ENCODE measurements around the gene ZNF626.
A peak's percentile ranks its signal among the peaks of the same experiment; 100 is the strongest.
"Not testable (repeated sequence)": the region's sequence is repeated elsewhere in the genome, so short reads cannot be mapped to it uniquely, and the experiment has no call there.

The ZNF626 gene

GRCh38 chr19:20616071-20616470 lies 45.3 kb downstream of the ZNF626 start:
- Histone ChIP-seq H3K79me2 (ENCODE audit: insufficient read depth, low read length) (no peaks in the 10 kb centered on the region), H3K9me2 (replicated peaks; ENCODE audit: low read depth, low read length) (no peaks in the 10 kb centered on the region), H3K9ac (ENCODE audit: low read depth, low read length, poor library complexity, severe bottlenecking) (no peak overlapping the region), H3F3A (ENCODE audit: low read depth) (no peaks in the 10 kb centered on the region), H3K9me3 (ENCODE audit: insufficient read depth, low read depth, low read length) (no peaks in the 10 kb centered on the region), H2AFZ (ENCODE audit: low read length) (no peak overlapping the region), H3K4me3 (ENCODE audit: low read length, poor library complexity, severe bottlenecking) (no peak overlapping the region), H3K4me2 (ENCODE audit: low read depth, low read length, poor library complexity, severe bottlenecking) (no peak overlapping the region), H3K4me1 (ENCODE audit: insufficient read depth, low read length, poor library complexity, severe bottlenecking) (peaks cover 4% of the 10 kb centered on the region), H3K27me3 (ENCODE audit: insufficient read depth, low read length, poor library complexity, severe bottlenecking) (no peaks in the 10 kb centered on the region), H4K20me1 (ENCODE audit: insufficient read depth, low read length, poor library complexity, severe bottlenecking) (no peaks in the 10 kb centered on the region), H3K36me3 (ENCODE audit: insufficient read depth, low read length) (no peaks in the 10 kb centered on the region)
- TF ChIP-seq CTCF (conservative IDR thresholded peaks at IDR 0.05; ENCODE audit: low read length) (no peak), EZH2phosphoT487 (IDR thresholded peaks at IDR 0.05; ENCODE audit: borderline replicate concordance) (no peak)

- H3K36me3 ChIP-seq (ENCODE audit: insufficient read depth, low read length); H2AFZ ChIP-seq (ENCODE audit: low read length); H3K9me3 ChIP-seq (ENCODE audit: insufficient read depth, low read depth, low read length); H3K79me2 ChIP-seq (ENCODE audit: insufficient read depth, low read length); H3K4me2 ChIP-seq (ENCODE audit: low read depth, low read length, poor library complexity, severe bottlenecking); H3F3A ChIP-seq (ENCODE audit: low read depth); H3K4me1 ChIP-seq (ENCODE audit: insufficient read depth, low read length, poor library complexity, severe bottlenecking); H4K20me1 ChIP-seq (ENCODE audit: insufficient read depth, low read length, poor library complexity, severe bottlenecking); H3K9me2 ChIP-seq (replicated peaks; ENCODE audit: low read depth, low read length); H3K27me3 ChIP-seq (ENCODE audit: insufficient read depth, low read length, poor library complexity, severe bottlenecking); H3K9ac ChIP-seq (ENCODE audit: low read depth, low read length, poor library complexity, severe bottlenecking); H3K4me3 ChIP-seq (ENCODE audit: low read length, poor library complexity, severe bottlenecking): not testable (repeated sequence)
These were observed 46.4 kb downstream of the ZNF626 start for GRCh38 chr19:20614971-20615370.

GRCh38 chr19:20612711-20613316 lies 48.6 kb downstream of the ZNF626 start:
- peaks cover 4% of the 10 kb centered on the region for H3K4me1 ChIP-seq (ENCODE audit: insufficient read depth, low read length, poor library complexity, severe bottlenecking)
- H2AFZ ChIP-seq (ENCODE audit: low read length): peak overlapping the region; percentile 88
- peak overlapping the region; percentile 62 for H3K4me2 ChIP-seq (ENCODE audit: low read depth, low read length, poor library complexity, severe bottlenecking)
- H3K4me3 ChIP-seq (ENCODE audit: low read length, poor library complexity, severe bottlenecking): peak overlapping the region; percentile 64
- no peaks in the 10 kb centered on the region for H4K20me1 ChIP-seq (ENCODE audit: insufficient read depth, low read length, poor library complexity, severe bottlenecking)
- H3K27me3 ChIP-seq (ENCODE audit: insufficient read depth, low read length, poor library complexity, severe bottlenecking): no peaks in the 10 kb centered on the region
- no peaks in the 10 kb centered on the region for H3K9me3 ChIP-seq (ENCODE audit: insufficient read depth, low read depth, low read length)
- no peaks in the 10 kb centered on the region for H3K36me3 ChIP-seq (ENCODE audit: insufficient read depth, low read length)
- H3K79me2 ChIP-seq (ENCODE audit: insufficient read depth, low read length): no peaks in the 10 kb centered on the region
- H3K9me2 ChIP-seq (replicated peaks; ENCODE audit: low read depth, low read length): no peaks in the 10 kb centered on the region
- TF ChIP-seq CTCF (conservative IDR thresholded peaks at IDR 0.05; ENCODE audit: low read length): no peak
- no peak for TF ChIP-seq EZH2phosphoT487 (IDR thresholded peaks at IDR 0.05; ENCODE audit: borderline replicate concordance)
- peak overlapping the region; percentile 37 for H3K9ac ChIP-seq (ENCODE audit: low read depth, low read length, poor library complexity, severe bottlenecking)
- no peaks in the 10 kb centered on the region for H3F3A ChIP-seq (ENCODE audit: low read depth)

GRCh38 chr19:20611866-20612265 lies 49.5 kb downstream of the ZNF626 start:
- Histone ChIP-seq H3K9me3 (ENCODE audit: insufficient read depth, low read depth, low read length) (no peaks in the 10 kb centered on the region), H3F3A (ENCODE audit: low read depth) (no peaks in the 10 kb centered on the region), H3K4me3 (ENCODE audit: low read length, poor library complexity, severe bottlenecking) (peak overlapping the region; percentile 64), H3K4me2 (ENCODE audit: low read depth, low read length, poor library complexity, severe bottlenecking) (peak overlapping the region; percentile 62), H3K9me2 (replicated peaks; ENCODE audit: low read depth, low read length) (no peaks in the 10 kb centered on the region), H3K27me3 (ENCODE audit: insufficient read depth, low read length, poor library complexity, severe bottlenecking) (no peaks in the 10 kb centered on the region), H2AFZ (ENCODE audit: low read length) (no peak overlapping the region), H3K36me3 (ENCODE audit: insufficient read depth, low read length) (no peaks in the 10 kb centered on the region), H3K4me1 (ENCODE audit: insufficient read depth, low read length, poor library complexity, severe bottlenecking) (peaks cover 4% of the 10 kb centered on the region), H3K79me2 (ENCODE audit: insufficient read depth, low read length) (no peaks in the 10 kb centered on the region), H3K9ac (ENCODE audit: low read depth, low read length, poor library complexity, severe bottlenecking) (no peak overlapping the region), H4K20me1 (ENCODE audit: insufficient read depth, low read length, poor library complexity, severe bottlenecking) (no peaks in the 10 kb centered on the region)
- no peak for TF ChIP-seq CTCF (conservative IDR thresholded peaks at IDR 0.05; ENCODE audit: low read length)
- no peak for TF ChIP-seq EZH2phosphoT487 (IDR thresholded peaks at IDR 0.05; ENCODE audit: borderline replicate concordance)
